ENCODE measurements around the gene PRB2. TPM values are rescaled to one million over a fixed set of nuclear protein-coding genes. Genes with fewer than 3 reads are reported as not detected.

The PRB2 gene
- total and polyA plus RNA-seq, 9 of the 15 experiments (the other 6 are each of a cell fraction or from before 2014, with no cell fraction given) = not detected

DNA sequence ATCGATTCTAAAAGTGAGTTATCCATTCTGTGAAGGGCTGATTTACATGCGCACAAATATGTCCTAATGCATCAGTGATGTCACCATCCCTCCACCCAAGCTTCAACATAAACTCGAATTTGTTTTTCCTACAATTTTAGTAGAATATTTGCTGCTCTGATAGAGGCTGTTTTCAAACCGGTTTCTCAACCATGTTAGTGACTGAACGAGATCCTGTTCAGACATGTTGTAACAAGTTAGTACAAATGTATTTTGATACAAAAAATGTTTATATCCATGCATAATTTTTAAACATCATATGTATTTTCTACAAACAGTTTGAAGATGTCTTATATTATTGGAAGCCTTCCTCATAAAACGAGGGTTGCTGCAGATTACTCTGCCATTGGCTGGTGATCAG lies 12.7 kb upstream of the PRB2 start (continued):
- TF ChIP-seq NCOA1 (IDR thresholded peaks at IDR 0.05; ENCODE audit: low read depth) (no peak), NR2C2 (CRISPR knock-in tag; IDR thresholded peaks at IDR 0.05) (no peak), NR2C2 (tag; IDR thresholded peaks at IDR 0.05) (no peak), CAMTA2 (CRISPR knock-in tag; conservative IDR thresholded peaks at IDR 0.05) (no peak), BHLHE40 (IDR thresholded peaks at IDR 0.05; ENCODE audit: low read length) (no peak), NELFE (IDR thresholded peaks at IDR 0.05; ENCODE audit: insufficient read depth, insufficient read length) (no peak), ZFP36 (IDR thresholded peaks at IDR 0.05; ENCODE audit: low read depth, low read length, partially characterized antibody) (no peak), MECOM (CRISPR knock-in tag; IDR thresholded peaks at IDR 0.05) (no peak), YBX1 (IDR thresholded peaks at IDR 0.05) (no peak), POLR2H (tag; IDR thresholded peaks at IDR 0.05; ENCODE audit: low read depth) (no peak)
- TF ChIP-seq, protein P1, sequence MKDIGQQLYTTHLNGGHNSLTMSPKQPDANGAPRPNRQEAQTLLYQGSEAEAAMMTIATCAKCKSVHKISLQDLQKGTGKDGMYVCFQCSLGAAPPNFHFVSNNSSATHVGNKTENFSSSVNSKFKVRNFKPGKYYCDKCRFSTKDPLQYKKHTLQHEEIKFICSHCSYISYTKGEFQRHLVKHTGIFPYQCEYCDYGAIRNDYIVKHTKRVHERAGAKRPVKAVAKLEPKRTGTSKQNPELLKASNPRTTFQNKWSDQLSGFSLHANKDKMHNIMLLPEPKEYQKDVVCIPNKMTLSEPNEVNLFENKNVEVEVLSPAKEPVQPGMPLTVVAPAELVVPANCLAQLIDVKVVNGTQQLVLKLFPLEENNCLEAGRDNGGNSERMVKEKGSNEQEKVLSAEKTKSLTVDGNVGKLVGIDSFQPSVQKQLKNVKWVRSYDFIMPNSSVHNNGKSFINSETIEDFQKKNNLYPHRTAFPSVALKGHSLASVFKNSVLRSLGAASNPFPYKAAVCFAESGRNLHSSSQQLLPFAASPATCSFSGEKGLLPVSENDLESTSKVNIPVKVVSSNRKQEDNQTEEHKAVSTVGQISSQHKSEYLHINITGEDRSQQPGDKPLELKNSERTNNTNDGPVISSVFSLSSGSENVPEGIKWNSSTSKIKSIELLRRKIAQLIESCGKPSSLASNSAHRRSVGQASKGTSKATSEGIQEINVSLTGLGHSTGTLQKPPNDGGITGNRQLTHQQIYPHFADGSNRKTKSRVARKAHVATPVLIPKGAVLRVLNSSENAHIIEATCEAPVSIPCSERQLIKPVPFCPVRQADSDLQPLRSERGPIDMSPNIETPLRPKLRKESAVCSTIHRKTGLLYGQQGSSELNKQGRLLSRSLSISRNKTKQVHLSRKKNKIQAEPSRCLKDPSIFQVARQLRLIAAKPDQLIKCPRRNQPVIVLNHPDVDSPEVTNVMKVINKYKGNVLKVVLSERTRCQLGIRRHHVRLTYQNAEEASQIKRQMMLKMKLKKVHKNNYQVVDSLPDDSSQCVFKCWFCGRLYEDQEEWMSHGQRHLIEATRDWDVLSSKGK (CRISPR knock-in tag; IDR thresholded peaks at IDR 0.05) = no peak
- TF ChIP-seq, protein P2, sequence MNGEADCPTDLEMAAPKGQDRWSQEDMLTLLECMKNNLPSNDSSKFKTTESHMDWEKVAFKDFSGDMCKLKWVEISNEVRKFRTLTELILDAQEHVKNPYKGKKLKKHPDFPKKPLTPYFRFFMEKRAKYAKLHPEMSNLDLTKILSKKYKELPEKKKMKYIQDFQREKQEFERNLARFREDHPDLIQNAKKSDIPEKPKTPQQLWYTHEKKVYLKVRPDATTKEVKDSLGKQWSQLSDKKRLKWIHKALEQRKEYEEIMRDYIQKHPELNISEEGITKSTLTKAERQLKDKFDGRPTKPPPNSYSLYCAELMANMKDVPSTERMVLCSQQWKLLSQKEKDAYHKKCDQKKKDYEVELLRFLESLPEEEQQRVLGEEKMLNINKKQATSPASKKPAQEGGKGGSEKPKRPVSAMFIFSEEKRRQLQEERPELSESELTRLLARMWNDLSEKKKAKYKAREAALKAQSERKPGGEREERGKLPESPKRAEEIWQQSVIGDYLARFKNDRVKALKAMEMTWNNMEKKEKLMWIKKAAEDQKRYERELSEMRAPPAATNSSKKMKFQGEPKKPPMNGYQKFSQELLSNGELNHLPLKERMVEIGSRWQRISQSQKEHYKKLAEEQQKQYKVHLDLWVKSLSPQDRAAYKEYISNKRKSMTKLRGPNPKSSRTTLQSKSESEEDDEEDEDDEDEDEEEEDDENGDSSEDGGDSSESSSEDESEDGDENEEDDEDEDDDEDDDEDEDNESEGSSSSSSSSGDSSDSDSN (IDR thresholded peaks at IDR 0.05; ENCODE audit: borderline replicate concordance in 1 of 2, low read depth in 2 of 2, low read length in 2 of 2) = no peak

All from K562 (cell line).